C4-2B (cell line): ENCODE data around the gene SLC23A1.
"Not testable (repeated sequence)": the region's sequence is repeated elsewhere in the genome, so short reads cannot be mapped to it uniquely, and the experiment has no call there.

Experiments used
- H3K27ac ChIP-seq: fragments of 450-650 bp; 2 replicates; pipeline ENCODE4 v1.5.1; 2017
- CTCF ChIP-seq: fragments of 450-650 bp; conservative IDR thresholded peaks from 2 replicates; pipeline ENCODE4 v1.5.1; 2017; ENCODE audit warnings: mild to moderate bottlenecking
- ZFX ChIP-seq: fragments of 450-650 bp; IDR thresholded peaks from 2 replicates; pipeline ENCODE4 v1.6.1; 2017

SLC23A1 gene

GRCh38 chr5:139413963-139414362 is 30.9 kb upstream of the SLC23A1 start:
- TF ChIP-seq ZFX (no peak), CTCF (no peak)
- no peak overlapping the region for H3K27ac ChIP-seq

GRCh38 chr5:139413153-139413552 is 30.1 kb upstream of the SLC23A1 start:
- no peak overlapping the region for H3K27ac ChIP-seq
- TF ChIP-seq ZFX (no peak), CTCF (no peak)

- TF ChIP-seq CTCF: no peak
- TF ChIP-seq ZFX: no peak
- H3K27ac ChIP-seq: no peak overlapping the region
These were observed 28.1 kb upstream of the SLC23A1 start for GRCh38 chr5:139410993-139411828.

GRCh38 chr5:139410121-139410992 is 27.3 kb upstream of the SLC23A1 start:
- TF ChIP-seq ZFX: no peak
- TF ChIP-seq CTCF: no peak

GRCh38 chr5:139409116-139409515 is 26.0 kb upstream of the SLC23A1 start:
- not testable (repeated sequence) for H3K27ac ChIP-seq

More at GRCh38 chr5:139410121-139410992, 27.3 kb upstream of the SLC23A1 start:
- no peak overlapping the region for H3K27ac ChIP-seq

- TF ChIP-seq CTCF (no peak), ZFX (no peak)
- no peak overlapping the region for H3K27ac ChIP-seq
These were observed 25.1 kb upstream of the SLC23A1 start for GRCh38 chr5:139408191-139408590.

GRCh38 chr5:139407517-139407916 is 24.4 kb upstream of the SLC23A1 start:
- H3K27ac ChIP-seq: no peak overlapping the region
- TF ChIP-seq ZFX (no peak), CTCF (no peak)
